HEK293 (cell line): Measurements from ENCODE around the gene TRIP10.
A peak's percentile ranks its signal among the peaks of the same experiment; 100 is the strongest.

Source experiments
- CTCF ChIA-PET: fragments of 350-600 bp; formaldehyde crosslinking; extraction: SDS; loops from one replicate; lab custom pipeline; 2021; ENCODE audit warnings: antibody characterized with exemption; lab: Yijun Ruan, JAX
- POLR2A ChIA-PET: fragments of 300-600 bp; formaldehyde crosslinking; extraction: SDS; loops from one replicate; lab custom pipeline; 2020; ENCODE audit warnings: antibody characterized with exemption, inconsistent platforms; lab: Yijun Ruan, JAX
- H3K27ac ChIP-seq: fragments of 200-500 bp; sonication (Bioruptor generic); 2 replicates; pipeline ENCODE4 v1.5.1; 2014; ENCODE audit warnings: low read depth, low read length, control low read depth, inconsistent platforms; ENCODE audit errors: extremely low read depth
- H3K36me3 ChIP-seq, 2 experiments: fragments of 200-500 bp in 1 of 2; sonication (Bioruptor generic) in 1 of 2; 1 replicate in 1 of 2; 2 replicates in 1 of 2; pipeline ENCODE4 v1.5.1; 2014 to 2017; ENCODE audit warnings: inconsistent platforms in 2 of 2, low read length in 2 of 2; ENCODE audit not compliant: control insufficient read depth in 2 of 2, insufficient read depth in 1 of 2
- H3K4me1 ChIP-seq: fragments of 200-500 bp; sonication (Bioruptor generic); 2 replicates; pipeline ENCODE4 v1.5.1; 2014; ENCODE audit warnings: mild to moderate bottlenecking, low read length, inconsistent platforms; ENCODE audit not compliant: control insufficient read depth, insufficient read depth
- H3K4me3 ChIP-seq: 2 replicates; pipeline ENCODE4 v1.5.1; 2011; ENCODE audit warnings: low read depth, mild to moderate bottlenecking, control low read depth, low read length, moderate library complexity
- H3K9me3 ChIP-seq: fragments of 200-500 bp; sonication (Bioruptor generic); 2 replicates; pipeline ENCODE4 v1.5.1; 2014; ENCODE audit warnings: low read depth, low read length, inconsistent platforms; ENCODE audit not compliant: control insufficient read depth, insufficient read depth
- FEZF1 ChIP-seq: fragments of 450-650 bp; formaldehyde crosslinking; IDR thresholded peaks from 2 replicates; pipeline ENCODE4 v1.5.1; 2016; ENCODE audit warnings: missing biosample characterization, missing genetic modification characterization
- KLF1 ChIP-seq: fragments of 450-650 bp; formaldehyde crosslinking; IDR thresholded peaks from 2 replicates; pipeline ENCODE4 v1.5.1; 2016; ENCODE audit warnings: missing biosample characterization, missing genetic modification characterization
- KLF10 ChIP-seq: fragments of 450-650 bp; IDR thresholded peaks from 2 replicates; pipeline ENCODE4 v1.5.1; 2018; ENCODE audit warnings: missing biosample characterization, mild to moderate bottlenecking, missing genetic modification characterization
- SP2 ChIP-seq: fragments of 450-650 bp; formaldehyde crosslinking; IDR thresholded peaks from 2 replicates; pipeline ENCODE4 v1.5.1; 2016; ENCODE audit warnings: missing biosample characterization, missing genetic modification characterization
- ZBTB1 ChIP-seq: fragments of 450-650 bp; formaldehyde crosslinking; IDR thresholded peaks from 2 replicates; pipeline ENCODE4 v1.5.1; 2016; ENCODE audit warnings: missing biosample characterization, missing genetic modification characterization
- ZBTB20 ChIP-seq: fragments of 450-650 bp; formaldehyde crosslinking; IDR thresholded peaks from 2 replicates; pipeline ENCODE4 v1.5.1; 2016; ENCODE audit warnings: missing biosample characterization, missing genetic modification characterization
- ZNF302 ChIP-seq: fragments of 450-650 bp; formaldehyde crosslinking; IDR thresholded peaks from 2 replicates; pipeline ENCODE4 v1.5.1; 2016; ENCODE audit warnings: missing biosample characterization, missing genetic modification characterization, low read depth
- ZNF37A ChIP-seq: fragments of 450-650 bp; IDR thresholded peaks from 2 replicates; pipeline ENCODE4 v1.5.1; 2018; ENCODE audit warnings: missing biosample characterization, missing genetic modification characterization
- ZNF404 ChIP-seq: fragments of 450-650 bp; formaldehyde crosslinking; IDR thresholded peaks from 2 replicates; pipeline ENCODE4 v1.5.1; 2017; ENCODE audit warnings: missing biosample characterization, missing genetic modification characterization
- ZNF501 ChIP-seq: fragments of 450-650 bp; formaldehyde crosslinking; IDR thresholded peaks from 2 replicates; pipeline ENCODE4 v1.5.1; 2016; ENCODE audit warnings: missing biosample characterization, missing genetic modification characterization
- ZNF621 ChIP-seq: fragments of 450-650 bp; formaldehyde crosslinking; IDR thresholded peaks from 2 replicates; pipeline ENCODE4 v1.5.1; 2017; ENCODE audit warnings: missing biosample characterization, missing genetic modification characterization
- ZNF623 ChIP-seq: fragments of 450-650 bp; formaldehyde crosslinking; IDR thresholded peaks from 2 replicates; pipeline ENCODE4 v1.5.1; 2016; ENCODE audit warnings: missing biosample characterization, missing genetic modification characterization
- ZNF629 ChIP-seq: fragments of 450-650 bp; formaldehyde crosslinking; IDR thresholded peaks from 2 replicates; pipeline ENCODE4 v1.5.1; 2017; ENCODE audit warnings: missing biosample characterization, missing genetic modification characterization
- ZNF664 ChIP-seq: fragments of 450-650 bp; formaldehyde crosslinking; IDR thresholded peaks from 2 replicates; pipeline ENCODE4 v1.5.1; 2016; ENCODE audit warnings: missing biosample characterization, missing genetic modification characterization
- ZSCAN4 ChIP-seq: fragments of 450-650 bp; formaldehyde crosslinking; IDR thresholded peaks from 2 replicates; pipeline ENCODE4 v1.5.1; 2017; ENCODE audit warnings: missing biosample characterization, missing genetic modification characterization
- ZSCAN5A ChIP-seq: fragments of 450-650 bp; formaldehyde crosslinking; IDR thresholded peaks from 2 replicates; pipeline ENCODE4 v1.5.1; 2016; ENCODE audit warnings: missing biosample characterization, missing genetic modification characterization

The TRIP10 gene

GRCh38 chr19:6690160-6690885 lies 49.2 kb upstream of the TRIP10 start (continued):
- no peak for TF ChIP-seq ZNF302 (tag by site-specific recombination)

GRCh38 chr19:6691342-6691741 lies 48.1 kb upstream of the TRIP10 start:
- CTCF ChIA-PET = interaction anchor here (0.6 kb wide), 1 partner anchor 12 kb away, joined by 4 read pairs; no protein-coding TSS in a partner anchor

GRCh38 chr19:6692027-6692426 lies 47.5 kb upstream of the TRIP10 start:
- H3K4me3 ChIP-seq = no peak overlapping the region
- H3K36me3 ChIP-seq = no peaks in the 10 kb centered on the region
- no peak for TF ChIP-seq ZNF37A (tag by site-specific recombination)
- no peak for TF ChIP-seq ZNF501 (tag by site-specific recombination)
- TF ChIP-seq FEZF1 (tag by site-specific recombination) = no peak
- no peak for TF ChIP-seq ZSCAN5A (tag by site-specific recombination)
- TF ChIP-seq KLF10 = no peak
- TF ChIP-seq ZNF629 = no peak
- TF ChIP-seq ZNF404 (tag by site-specific recombination) = no peak
- no peak for TF ChIP-seq ZBTB20
- peak; percentile 43; the same call in 1 of the 2 replicates for TF ChIP-seq ZSCAN4 (tag by site-specific recombination)
- H3K4me1 ChIP-seq = no peaks in the 10 kb centered on the region
- POLR2A ChIA-PET = no interaction called here
- H3K27ac ChIP-seq = no peak overlapping the region
- CTCF ChIA-PET = no interaction called here
- H3K9me3 ChIP-seq = no peaks in the 10 kb centered on the region

More at GRCh38 chr19:6691342-6691741, 48.1 kb upstream of the TRIP10 start:
- no peak overlapping the region for H3K4me3 ChIP-seq
- H3K9me3 ChIP-seq = no peaks in the 10 kb centered on the region
- POLR2A ChIA-PET = no interaction called here
- H3K4me1 ChIP-seq = no peaks in the 10 kb centered on the region
- no peak for TF ChIP-seq ZBTB1
- no peak for TF ChIP-seq ZNF664 (tag by site-specific recombination)
- peak; percentile 53 for TF ChIP-seq ZNF623 (tag by site-specific recombination)
- H3K27ac ChIP-seq = no peak overlapping the region
- no peaks in the 10 kb centered on the region for H3K36me3 ChIP-seq

- CTCF ChIA-PET = no interaction called here
- Histone ChIP-seq H3K9me3 (no peaks in the 10 kb centered on the region), H3K4me3 (no peak overlapping the region), H3K4me1 (no peaks in the 10 kb centered on the region)
- TF ChIP-seq SP2 (tag by site-specific recombination) = 0 out of 2 replicates have a peak, but pooled peaks have one; percentile 12
- no peak for TF ChIP-seq ZNF621 (tag by site-specific recombination)
- TF ChIP-seq, all 188 proteins: peak for 1
- POLR2A ChIA-PET = no interaction called here
- Histone ChIP-seq H3K27ac (no peak overlapping the region), H3K36me3 (no peaks in the 10 kb centered on the region)
These were observed 46.4 kb upstream of the TRIP10 start for GRCh38 chr19:6693056-6693471.

GRCh38 chr19:6693681-6694080 lies 45.8 kb upstream of the TRIP10 start:
- Histone ChIP-seq H3K27ac (no peak overlapping the region), H3K36me3 (no peaks in the 10 kb centered on the region), H3K9me3 (no peaks in the 10 kb centered on the region), H3K4me3 (no peak overlapping the region), H3K4me1 (no peaks in the 10 kb centered on the region)
- CTCF ChIA-PET = no interaction called here
- POLR2A ChIA-PET = no interaction called here
- TF ChIP-seq KLF1 (tag by site-specific recombination) (peak; percentile 43), ZNF623 (tag by site-specific recombination) (no peak)
